ENCODE results near the gene ITGAL. TPM values are rescaled to one million over a fixed set of nuclear protein-coding genes. Genes with fewer than 3 reads are reported as not detected.

ITGAL gene
- total RNA-seq, 6 experiments from 2014 or later = not detected

- Mint-ChIP-seq H3K4me1 (ENCODE audit: low read depth) (peaks cover 7% of the 10 kb centered on the region), H3K36me3 (ENCODE audit: low read depth) (no peaks in the 10 kb centered on the region), H3K9me3 (no peaks in the 10 kb centered on the region), H3K27ac (no peak overlapping the region), H3K4me3 (no peak overlapping the region), H3K27me3 (ENCODE audit: insufficient read depth) (peaks cover 4% of the 10 kb centered on the region)
- no peak for DNase-seq
- TF ChIP-seq CTCF (IDR thresholded peaks at IDR 0.05) = no peak
These were observed 93.0 kb downstream of the ITGAL start for GRCh38 chr16:30565526-30565925.

- no peak overlapping the region for H3K27ac Mint-ChIP-seq
- TF ChIP-seq CTCF (IDR thresholded peaks at IDR 0.05) = no peak
- no peaks in the 10 kb centered on the region for H3K9me3 Mint-ChIP-seq
- H3K36me3 Mint-ChIP-seq (ENCODE audit: low read depth) = no peaks in the 10 kb centered on the region
- peaks cover 7% of the 10 kb centered on the region for H3K4me1 Mint-ChIP-seq (ENCODE audit: low read depth)
- peaks cover 4% of the 10 kb centered on the region for H3K27me3 Mint-ChIP-seq (ENCODE audit: insufficient read depth)
- H3K4me3 Mint-ChIP-seq = no peak overlapping the region
- no peak for DNase-seq
These were observed 93.4 kb downstream of the ITGAL start for GRCh38 chr16:30565984-30566383.

GRCh38 chr16:30566531-30566930 lies 94.0 kb downstream of the ITGAL start:
- H3K9me3 Mint-ChIP-seq = no peaks in the 10 kb centered on the region
- peaks cover 4% of the 10 kb centered on the region for H3K27me3 Mint-ChIP-seq (ENCODE audit: insufficient read depth)
- H3K36me3 Mint-ChIP-seq (ENCODE audit: low read depth) = no peaks in the 10 kb centered on the region
- DNase-seq = no peak
- no peak overlapping the region for H3K27ac Mint-ChIP-seq
- H3K4me3 Mint-ChIP-seq = no peak overlapping the region
- H3K4me1 Mint-ChIP-seq (ENCODE audit: low read depth) = peaks cover 7% of the 10 kb centered on the region
- TF ChIP-seq CTCF (IDR thresholded peaks at IDR 0.05) = no peak

- Mint-ChIP-seq H3K4me3 (no peak overlapping the region), H3K36me3 (ENCODE audit: low read depth) (no peaks in the 10 kb centered on the region), H3K27me3 (ENCODE audit: insufficient read depth) (peaks cover 4% of the 10 kb centered on the region), H3K4me1 (ENCODE audit: low read depth) (peaks cover 11% of the 10 kb centered on the region), H3K27ac (peak overlapping the region; percentile 64; the same call in 1 of the 2 replicates), H3K9me3 (no peaks in the 10 kb centered on the region)
- DNase-seq = no peak
- no peak for TF ChIP-seq CTCF (IDR thresholded peaks at IDR 0.05)
These were observed 94.8 kb downstream of the ITGAL start for GRCh38 chr16:30567160-30567990.

GRCh38 chr16:30567991-30568638 lies 95.6 kb downstream of the ITGAL start:
- no peaks in the 10 kb centered on the region for H3K36me3 Mint-ChIP-seq (ENCODE audit: low read depth)
- H3K4me3 Mint-ChIP-seq = no peak overlapping the region
- DNase-seq = peak; percentile 70
- TF ChIP-seq CTCF (IDR thresholded peaks at IDR 0.05) = no peak
- peak overlapping the region; percentile 64 for H3K27ac Mint-ChIP-seq
- H3K27me3 Mint-ChIP-seq (ENCODE audit: insufficient read depth) = peaks cover 4% of the 10 kb centered on the region
- H3K9me3 Mint-ChIP-seq = no peaks in the 10 kb centered on the region
- peaks cover 15% of the 10 kb centered on the region for H3K4me1 Mint-ChIP-seq (ENCODE audit: low read depth)
